HepG2 (cell line): ENCODE results near the gene CADM2. TPM values are rescaled to one million over a fixed set of nuclear protein-coding genes. Genes with fewer than 3 reads are reported as not detected.

Experiments
- ATAC-seq: fragments of 200-7000 bp; cut with Tn5 transposase; 3 replicates; pipeline ENCODE4 v1.9.1; 2020; ENCODE audit warnings: mild to moderate bottlenecking, moderate library complexity
- BruUV-seq: library from RNA; stranded (reverse); fragments of 400-500 nt; replicated peaks from 2 replicates; lab custom pipeline; 2021; lab: Mats Ljungman, UMichigan
- CTCF ChIA-PET: fragments of 300-600 bp; formaldehyde crosslinking; extraction: SDS; loops from one replicate; lab custom pipeline; 2021; ENCODE audit warnings: low total read pairs, inconsistent platforms, low intra/inter-chr PET ratio; lab: Yijun Ruan, JAX
- POLR2A ChIA-PET: fragments of 350-600 bp; sonication (Branson Sonifier 250); formaldehyde crosslinking; loops from one replicate; lab custom pipeline; 2020; ENCODE audit warnings: antibody characterized with exemption, inconsistent platforms; lab: Yijun Ruan, JAX
- DNase-seq: peaks from one replicate; pipeline ENCODE4 v3.0.0-alpha.2; 2015; ENCODE audit warnings: low spot score
- FAIRE-seq: peaks from 3 replicates; lab custom pipeline; 2011; peaks lifted over from hg19 to GRCh38; lab: Jason Lieb, UNC
- H2AFZ ChIP-seq: one replicate; pipeline ENCODE4 v1.6.1; 2011; ENCODE audit warnings: low read length, inconsistent platforms
- H3K27ac ChIP-seq: fragments of 300-600 bp; 3 replicates; pipeline ENCODE4 v1.8.0; 2011; ENCODE audit warnings: mixed run types, mild to moderate bottlenecking, mixed read lengths, low read length, inconsistent platforms; ENCODE audit not compliant: insufficient read depth; ENCODE audit errors: extremely low read length
- H3K27me3 ChIP-seq, 2 experiments: fragments of 200-600 bp in 1 of 2; 2 replicates in 1 of 2; 3 replicates in 1 of 2; pipeline versions ENCODE4 v1.6.0 to v1.8.0; 2011; ENCODE audit warnings: low read length in 2 of 2, mild to moderate bottlenecking in 2 of 2, moderate library complexity in 2 of 2, inconsistent platforms in 1 of 2; ENCODE audit not compliant: insufficient read depth in 2 of 2, control insufficient read depth in 1 of 2
- H3K36me3 ChIP-seq, 2 experiments: fragments of 200-600 bp in 1 of 2; replicated peaks in 1 of 2; 2 replicates in 1 of 2; 3 replicates in 1 of 2; pipeline versions ENCODE4 v1.5.1 to v1.8.0; 2011; ENCODE audit warnings: low read length in 2 of 2, inconsistent platforms in 1 of 2; ENCODE audit not compliant: insufficient read depth in 2 of 2, control insufficient read depth in 1 of 2
- H3K4me1 ChIP-seq: 2 replicates; pipeline ENCODE4 v1.5.1; 2012; ENCODE audit warnings: low read length, inconsistent platforms; ENCODE audit not compliant: insufficient read depth
- H3K4me2 ChIP-seq: 2 replicates; pipeline ENCODE4 v1.6.0; 2011; ENCODE audit warnings: low read depth, low read length, inconsistent platforms
- H3K4me3 ChIP-seq, 3 experiments: fragments of 200-600 bp in 1 of 3; sonication (generic), shearing (Covaris generic) in 1 of 3; replicated peaks in 1 of 3; 2 replicates each; pipeline ENCODE4 v1.5.1; 2011 to 2016; ENCODE audit warnings: low read length in 3 of 3, inconsistent platforms in 2 of 3, low read depth in 2 of 3, mild to moderate bottlenecking in 2 of 3, control low read depth in 1 of 3, mixed read lengths in 1 of 3; ENCODE audit not compliant: insufficient read depth in 1 of 3
- H3K79me2 ChIP-seq: one replicate; pipeline ENCODE4 v1.6.1; 2011; ENCODE audit warnings: low read length, inconsistent platforms; ENCODE audit not compliant: insufficient read depth
- H3K9ac ChIP-seq: 2 replicates; pipeline ENCODE4 v1.6.0; 2011; ENCODE audit warnings: mild to moderate bottlenecking, low read depth, low read length, inconsistent platforms; ENCODE audit not compliant: insufficient read depth
- H3K9me3 ChIP-seq: 2 replicates; pipeline ENCODE4 v1.5.1; 2012; ENCODE audit warnings: mild to moderate bottlenecking, low read length
- H4K20me1 ChIP-seq: 2 replicates; pipeline ENCODE4 v1.6.0; 2011; ENCODE audit warnings: inconsistent platforms, mild to moderate bottlenecking, low read length, moderate library complexity; ENCODE audit not compliant: insufficient read depth
- BHLHE40 ChIP-seq: IDR thresholded peaks from 2 replicates; pipeline ENCODE4 v1.6.1; 2011; ENCODE audit warnings: low read length, improper control_type of control experiment
- EEA1 ChIP-seq: sonication (generic); formaldehyde crosslinking; IDR thresholded peaks from 2 replicates; pipeline ENCODE4 v1.5.1; 2020; ENCODE audit warnings: mild to moderate bottlenecking, missing genetic modification reagents, borderline replicate concordance
- IRX3 ChIP-seq: sonication (generic); formaldehyde crosslinking; IDR thresholded peaks from 2 replicates; pipeline ENCODE4 v1.8.1; 2023; ENCODE audit warnings: mild to moderate bottlenecking, low read depth, missing genetic modification reagents, borderline replicate concordance
- KAT8 ChIP-seq: IDR thresholded peaks from 2 replicates; pipeline ENCODE4 v1.6.1; 2016; ENCODE audit warnings: missing genetic modification reagents, missing compliant biosample characterization
- TSC22D2 ChIP-seq: sonication (generic); formaldehyde crosslinking; IDR thresholded peaks from 2 replicates; pipeline ENCODE4 v1.5.1; 2020; ENCODE audit warnings: missing genetic modification reagents, mild to moderate bottlenecking, borderline replicate concordance
- ZNF546 ChIP-seq: sonication (generic); formaldehyde crosslinking; conservative IDR thresholded peaks from 2 replicates; pipeline ENCODE4 v1.8.1; 2023; ENCODE audit warnings: mild to moderate bottlenecking, missing genetic modification reagents
- WGBS: methylation state at CpG from one replicate; pipeline ENCODE4 v1.1.6; 2017; ENCODE audit warnings: low lambda C conversion rate; 5-methylcytosine and 5-hydroxymethylcytosine counted together
- in situ Hi-C: cut with HindIII; loops from 2 replicates; pipeline ENCODE4 v1.10.0; 2017; ENCODE audit warnings: low pct_unique_long_range_greater_than_20kb; ENCODE audit not compliant: extremely low pct_ligation_motif_present
- intact Hi-C: fragments of 100-400 bp; cut with micrococcal nuclease; formaldehyde crosslinking; loops from one replicate; pipeline ENCODE4 v1.10.0; 2022; ENCODE audit not compliant: unreplicated experiment
- polyA plus RNA-seq, 8 experiments: library from polyadenylated mRNA; depleted of rRNA in 3 of 8; stranded (reverse) in 7 of 8; unstranded in 1 of 8; fragments of >200 nt; fragmentation: Illumina TruSeq in 4 of 8; extraction: Trizol in 4 of 8; gene quantifications; 2 replicates each; pipeline versions ENCODE4 v1.2.1 to v1.2.3, GENCODE V29; 2011 to 2016; ENCODE audit warnings: low read depth in 4 of 8, missing spikeins in 1 of 8, mixed read lengths in 1 of 8; ENCODE audit not compliant: insufficient read depth in 1 of 8
- total RNA-seq, 5 experiments: library from RNA; depleted of rRNA; stranded (reverse); fragments of >200 nt; fragmentation: Illumina TruSeq; extraction: Trizol; gene quantifications; 2 replicates each; pipeline ENCODE4 v1.2.3, GENCODE V29; 2016; ENCODE audit warnings: low read depth in 1 of 5
- TF ChIP-seq, protein P1 (sequence below): sonication (generic); formaldehyde crosslinking; IDR thresholded peaks from 2 replicates; pipeline ENCODE4 v1.9.0; 2021; ENCODE audit warnings: mild to moderate bottlenecking, missing genetic modification reagents
- TF ChIP-seq, protein P2 (sequence below): sonication (generic); formaldehyde crosslinking; IDR thresholded peaks from 2 replicates; pipeline ENCODE4 v1.8.0; 2022; ENCODE audit warnings: mild to moderate bottlenecking, missing genetic modification reagents, borderline replicate concordance

The CADM2 gene
- total and polyA plus RNA-seq, 2 of the 13 experiments (the other 11 are each of a cell fraction or from before 2014, with no cell fraction given), result not detected

DNA sequence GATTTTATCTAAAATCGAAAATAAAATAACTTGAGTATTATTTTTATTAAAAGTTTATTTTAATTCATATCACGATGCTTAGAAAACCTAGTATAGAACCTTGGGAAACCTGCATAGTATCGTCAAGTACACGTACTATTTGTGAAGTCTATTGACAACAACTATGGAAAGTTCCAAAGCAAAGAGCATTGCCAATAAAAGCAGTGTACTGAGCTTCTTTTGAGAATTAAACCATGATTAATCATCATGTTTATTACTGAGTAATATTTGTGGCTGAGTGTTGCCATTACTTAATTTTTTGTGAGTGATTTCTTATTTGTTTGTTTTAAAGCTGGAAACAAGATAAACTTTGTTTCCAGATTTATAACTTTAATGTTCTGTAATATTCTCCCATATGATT, 674.1 kb downstream of the CADM2 start:
- DNase-seq (no peak), ATAC-seq (no peak), FAIRE-seq (no peak)
- in situ Hi-C loops, result no loop called here
- intact Hi-C loops, result no loop called here
- H2AFZ ChIP-seq, result no peak overlapping the region
- no peak overlapping the region for H3K4me2 ChIP-seq
- no peaks in the 10 kb centered on the region for H3K4me1 ChIP-seq
- no peaks in the 10 kb centered on the region for H3K79me2 ChIP-seq
- TF ChIP-seq KAT8 (CRISPR knock-in tag) (no peak), BHLHE40 (no peak), ZNF546 (CRISPR knock-in tag) (no peak), IRX3 (CRISPR knock-in tag) (no peak), EEA1 (CRISPR knock-in tag) (no peak), TSC22D2 (CRISPR knock-in tag) (no peak)
- TF ChIP-seq, protein P1, sequence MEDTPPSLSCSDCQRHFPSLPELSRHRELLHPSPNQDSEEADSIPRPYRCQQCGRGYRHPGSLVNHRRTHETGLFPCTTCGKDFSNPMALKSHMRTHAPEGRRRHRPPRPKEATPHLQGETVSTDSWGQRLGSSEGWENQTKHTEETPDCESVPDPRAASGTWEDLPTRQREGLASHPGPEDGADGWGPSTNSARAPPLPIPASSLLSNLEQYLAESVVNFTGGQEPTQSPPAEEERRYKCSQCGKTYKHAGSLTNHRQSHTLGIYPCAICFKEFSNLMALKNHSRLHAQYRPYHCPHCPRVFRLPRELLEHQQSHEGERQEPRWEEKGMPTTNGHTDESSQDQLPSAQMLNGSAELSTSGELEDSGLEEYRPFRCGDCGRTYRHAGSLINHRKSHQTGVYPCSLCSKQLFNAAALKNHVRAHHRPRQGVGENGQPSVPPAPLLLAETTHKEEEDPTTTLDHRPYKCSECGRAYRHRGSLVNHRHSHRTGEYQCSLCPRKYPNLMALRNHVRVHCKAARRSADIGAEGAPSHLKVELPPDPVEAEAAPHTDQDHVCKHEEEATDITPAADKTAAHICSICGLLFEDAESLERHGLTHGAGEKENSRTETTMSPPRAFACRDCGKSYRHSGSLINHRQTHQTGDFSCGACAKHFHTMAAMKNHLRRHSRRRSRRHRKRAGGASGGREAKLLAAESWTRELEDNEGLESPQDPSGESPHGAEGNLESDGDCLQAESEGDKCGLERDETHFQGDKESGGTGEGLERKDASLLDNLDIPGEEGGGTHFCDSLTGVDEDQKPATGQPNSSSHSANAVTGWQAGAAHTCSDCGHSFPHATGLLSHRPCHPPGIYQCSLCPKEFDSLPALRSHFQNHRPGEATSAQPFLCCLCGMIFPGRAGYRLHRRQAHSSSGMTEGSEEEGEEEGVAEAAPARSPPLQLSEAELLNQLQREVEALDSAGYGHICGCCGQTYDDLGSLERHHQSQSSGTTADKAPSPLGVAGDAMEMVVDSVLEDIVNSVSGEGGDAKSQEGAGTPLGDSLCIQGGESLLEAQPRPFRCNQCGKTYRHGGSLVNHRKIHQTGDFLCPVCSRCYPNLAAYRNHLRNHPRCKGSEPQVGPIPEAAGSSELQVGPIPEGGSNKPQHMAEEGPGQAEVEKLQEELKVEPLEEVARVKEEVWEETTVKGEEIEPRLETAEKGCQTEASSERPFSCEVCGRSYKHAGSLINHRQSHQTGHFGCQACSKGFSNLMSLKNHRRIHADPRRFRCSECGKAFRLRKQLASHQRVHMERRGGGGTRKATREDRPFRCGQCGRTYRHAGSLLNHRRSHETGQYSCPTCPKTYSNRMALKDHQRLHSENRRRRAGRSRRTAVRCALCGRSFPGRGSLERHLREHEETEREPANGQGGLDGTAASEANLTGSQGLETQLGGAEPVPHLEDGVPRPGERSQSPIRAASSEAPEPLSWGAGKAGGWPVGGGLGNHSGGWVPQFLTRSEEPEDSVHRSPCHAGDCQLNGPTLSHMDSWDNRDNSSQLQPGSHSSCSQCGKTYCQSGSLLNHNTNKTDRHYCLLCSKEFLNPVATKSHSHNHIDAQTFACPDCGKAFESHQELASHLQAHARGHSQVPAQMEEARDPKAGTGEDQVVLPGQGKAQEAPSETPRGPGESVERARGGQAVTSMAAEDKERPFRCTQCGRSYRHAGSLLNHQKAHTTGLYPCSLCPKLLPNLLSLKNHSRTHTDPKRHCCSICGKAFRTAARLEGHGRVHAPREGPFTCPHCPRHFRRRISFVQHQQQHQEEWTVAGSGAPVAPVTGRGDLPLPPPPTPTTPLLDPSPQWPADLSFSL (CRISPR knock-in tag), result no peak
- TF ChIP-seq, protein P2, sequence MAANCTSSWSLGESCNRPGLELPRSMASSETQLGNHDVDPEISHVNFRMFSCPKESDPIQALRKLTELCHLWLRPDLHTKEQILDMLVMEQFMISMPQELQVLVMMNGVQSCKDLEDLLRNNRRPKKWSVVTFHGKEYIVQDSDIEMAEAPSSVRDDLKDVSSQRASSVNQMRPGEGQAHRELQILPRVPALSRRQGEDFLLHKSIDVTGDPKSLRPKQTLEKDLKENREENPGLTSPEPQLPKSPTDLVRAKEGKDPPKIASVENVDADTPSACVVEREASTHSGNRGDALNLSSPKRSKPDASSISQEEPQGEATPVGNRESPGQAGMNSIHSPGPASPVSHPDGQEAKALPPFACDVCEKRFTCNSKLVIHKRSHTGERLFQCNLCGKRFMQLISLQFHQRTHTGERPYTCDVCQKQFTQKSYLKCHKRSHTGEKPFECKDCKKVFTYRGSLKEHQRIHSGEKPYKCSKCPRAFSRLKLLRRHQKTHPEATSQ (CRISPR knock-in tag), result no peak
- TF ChIP-seq, all 625 proteins: peak for 0
- BruUV-seq, result no TSS peak
- under 1% methylated on average over 4 of the region's 4 CpGs for WGBS
- H3K4me3 ChIP-seq, result no peak overlapping the region
- no peak overlapping the region for H3K9ac ChIP-seq
- ChIA-PET CTCF (no interaction called here), POLR2A (no interaction called here)
- H3K27ac ChIP-seq, result no peak overlapping the region
- no peaks in the 10 kb centered on the region; a peak in 1 of 5 replicates for H3K27me3 ChIP-seq
- no peaks in the 10 kb centered on the region for H3K9me3 ChIP-seq
- no peaks in the 10 kb centered on the region for H4K20me1 ChIP-seq
- no peaks in the 10 kb centered on the region for H3K36me3 ChIP-seq
